HFFc6 (cell line): ENCODE measurements around the gene LGALS4. TPM values are rescaled to one million over a fixed set of nuclear protein-coding genes. Genes with fewer than 3 reads are reported as not detected.
A peak's percentile ranks its signal among the peaks of the same experiment; 100 is the strongest.
"Not testable (repeated sequence)": the region's sequence is repeated elsewhere in the genome, so short reads cannot be mapped to it uniquely, and the experiment has no call there.

ENCODE experiments used
- DNase-seq: peaks from one replicate; pipeline ENCODE4 v3.0.0-alpha.2; 2018
- H3K27ac Mint-ChIP-seq: 2 replicates; pipeline ENCODE4 v1.8.0; 2020; ENCODE audit warnings: mild to moderate bottlenecking, mixed read lengths
- H3K27me3 Mint-ChIP-seq: 2 replicates; pipeline ENCODE4 v1.8.0; 2021; ENCODE audit warnings: mild to moderate bottlenecking, moderate library complexity, mixed read lengths; ENCODE audit not compliant: insufficient read depth
- H3K36me3 Mint-ChIP-seq: 2 replicates; pipeline ENCODE4 v1.8.0; 2021; ENCODE audit warnings: low read depth, mixed read lengths
- H3K4me1 Mint-ChIP-seq: 2 replicates; pipeline ENCODE4 v1.8.0; 2020; ENCODE audit warnings: low read depth, mixed read lengths
- H3K4me3 Mint-ChIP-seq: 2 replicates; pipeline ENCODE4 v1.8.0; 2020; ENCODE audit warnings: mild to moderate bottlenecking, moderate library complexity, mixed read lengths
- H3K9me3 Mint-ChIP-seq: 2 replicates; pipeline ENCODE4 v1.8.0; 2020; ENCODE audit warnings: mild to moderate bottlenecking, mixed read lengths
- long read RNA-seq: library from polyadenylated mRNA; unstranded; transcript quantifications from one replicate; pipeline ENCODE4 v2.0.0, GENCODE V29; 2019
- total RNA-seq, 6 experiments: library from RNA; stranded (reverse); fragmentation: NEBNext Ultra II Directional; extraction: Animal tissue kit (Norgen Biotek cat#: 25700); gene quantifications; 2 replicates in 1 of 6; 3 replicates in 5 of 6; pipeline ENCODE4 v1.2.3, GENCODE V29; 2021
- TF ChIP-seq, protein P1 (sequence below): fragments of 200-600 bp; sonication (generic); IDR thresholded peaks from 2 replicates; pipeline ENCODE4 v1.5.0; 2021; ENCODE audit warnings: antibody characterized with exemption, mild to moderate bottlenecking

Gene LGALS4, protein sequence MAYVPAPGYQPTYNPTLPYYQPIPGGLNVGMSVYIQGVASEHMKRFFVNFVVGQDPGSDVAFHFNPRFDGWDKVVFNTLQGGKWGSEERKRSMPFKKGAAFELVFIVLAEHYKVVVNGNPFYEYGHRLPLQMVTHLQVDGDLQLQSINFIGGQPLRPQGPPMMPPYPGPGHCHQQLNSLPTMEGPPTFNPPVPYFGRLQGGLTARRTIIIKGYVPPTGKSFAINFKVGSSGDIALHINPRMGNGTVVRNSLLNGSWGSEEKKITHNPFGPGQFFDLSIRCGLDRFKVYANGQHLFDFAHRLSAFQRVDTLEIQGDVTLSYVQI
- under 1 TPM in 1 of 6 experiments, not detected in 5; 0.43 TPM for total RNA-seq
- long read RNA-seq = 0 reads

DNA sequence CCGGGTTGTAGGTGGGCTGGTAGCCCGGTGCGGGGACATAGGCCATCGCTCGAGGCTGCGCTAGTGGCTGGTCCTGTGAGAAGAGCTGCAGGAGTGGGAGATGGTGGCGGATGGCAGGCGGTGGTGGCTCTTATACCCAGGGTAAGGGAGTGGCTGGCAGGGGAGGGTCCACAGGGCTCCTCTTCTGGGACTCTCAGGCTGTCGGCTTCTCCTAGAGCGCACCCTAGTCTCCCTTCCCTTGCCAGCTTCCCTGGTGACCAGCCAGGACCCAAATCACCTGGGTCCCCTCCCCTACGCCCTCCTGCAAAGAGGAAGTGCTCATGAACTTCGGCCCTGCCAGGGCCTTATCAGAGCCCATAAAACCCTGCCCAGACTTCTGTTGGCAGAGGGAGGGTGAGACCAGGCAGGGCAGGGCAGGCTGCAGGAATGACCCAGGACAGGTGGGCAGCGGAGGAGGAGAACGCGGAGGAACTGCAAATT lies at the start of gene LGALS4:
Gene LGALS4 (minus strand): TSS at position 105 of the 480 bp plus-strand sequence. CDS start 59 bp downstream, at position 46.
- H3K27me3 Mint-ChIP-seq = peaks cover 1% of the 10 kb centered on the region
- H3K27ac Mint-ChIP-seq = no peak within 1 kb of the TSS
- TF ChIP-seq, protein P1, sequence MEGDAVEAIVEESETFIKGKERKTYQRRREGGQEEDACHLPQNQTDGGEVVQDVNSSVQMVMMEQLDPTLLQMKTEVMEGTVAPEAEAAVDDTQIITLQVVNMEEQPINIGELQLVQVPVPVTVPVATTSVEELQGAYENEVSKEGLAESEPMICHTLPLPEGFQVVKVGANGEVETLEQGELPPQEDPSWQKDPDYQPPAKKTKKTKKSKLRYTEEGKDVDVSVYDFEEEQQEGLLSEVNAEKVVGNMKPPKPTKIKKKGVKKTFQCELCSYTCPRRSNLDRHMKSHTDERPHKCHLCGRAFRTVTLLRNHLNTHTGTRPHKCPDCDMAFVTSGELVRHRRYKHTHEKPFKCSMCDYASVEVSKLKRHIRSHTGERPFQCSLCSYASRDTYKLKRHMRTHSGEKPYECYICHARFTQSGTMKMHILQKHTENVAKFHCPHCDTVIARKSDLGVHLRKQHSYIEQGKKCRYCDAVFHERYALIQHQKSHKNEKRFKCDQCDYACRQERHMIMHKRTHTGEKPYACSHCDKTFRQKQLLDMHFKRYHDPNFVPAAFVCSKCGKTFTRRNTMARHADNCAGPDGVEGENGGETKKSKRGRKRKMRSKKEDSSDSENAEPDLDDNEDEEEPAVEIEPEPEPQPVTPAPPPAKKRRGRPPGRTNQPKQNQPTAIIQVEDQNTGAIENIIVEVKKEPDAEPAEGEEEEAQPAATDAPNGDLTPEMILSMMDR = no peak

GRCh38 chr19:38861368-38861767 lies 48.6 kb upstream of the LGALS4 start:
- Mint-ChIP-seq H3K4me3 (no peak overlapping the region), H3K27ac (no peak overlapping the region), H3K36me3 (no peaks in the 10 kb centered on the region), H3K27me3 (no peaks in the 10 kb centered on the region; the same call in 1 of the 2 replicates), H3K9me3 (peaks cover 5% of the 10 kb centered on the region; the same call in 1 of the 2 replicates), H3K4me1 (no peaks in the 10 kb centered on the region)
- TF ChIP-seq, protein P1 = no peak
- DNase-seq = no peak

More for the DNA sequence above, at the start of gene LGALS4:
- Mint-ChIP-seq H3K4me1 (no peaks in the 10 kb centered on the region), H3K4me3 (no peak within 1 kb of the TSS), H3K36me3 (no peaks in the 10 kb centered on the region), H3K9me3 (no peaks in the 10 kb centered on the region)
- no peak for DNase-seq

DNA sequence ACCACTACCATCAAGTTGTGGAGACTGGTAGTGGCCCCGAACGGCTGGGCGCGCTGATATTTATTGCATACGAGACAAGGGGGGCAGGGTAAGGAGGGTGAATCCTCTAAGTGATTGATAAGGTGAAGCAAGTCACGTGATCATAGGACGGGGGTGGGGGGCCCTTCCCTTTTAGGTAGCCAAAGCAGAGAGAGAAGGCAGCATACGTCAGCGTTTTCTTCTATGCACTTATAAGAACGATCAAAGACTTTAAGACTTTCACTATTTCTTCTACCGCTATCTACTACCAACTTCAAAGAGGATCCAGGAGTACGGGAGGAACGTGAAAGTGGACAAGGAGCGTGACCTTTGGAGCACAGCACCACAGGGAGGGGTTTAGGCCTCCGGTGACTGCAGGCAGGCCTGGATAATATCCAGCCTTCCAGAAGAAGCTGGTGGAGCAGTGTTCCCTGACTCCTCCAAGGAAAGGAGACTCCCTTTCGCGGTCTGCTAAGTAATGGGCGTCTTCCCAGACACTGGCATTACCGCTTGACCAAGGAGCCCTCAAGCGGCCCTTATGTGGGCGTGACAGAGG lies 47.0 kb upstream of the LGALS4 start:
- H3K4me1 Mint-ChIP-seq, H3K27ac Mint-ChIP-seq, H3K4me3 Mint-ChIP-seq, H3K9me3 Mint-ChIP-seq, DNase-seq, H3K27me3 Mint-ChIP-seq, H3K36me3 Mint-ChIP-seq: not testable (repeated sequence)

- no peaks in the 10 kb centered on the region for H3K27me3 Mint-ChIP-seq
- peaks cover 5% of the 10 kb centered on the region; the same call in 1 of the 2 replicates for H3K9me3 Mint-ChIP-seq
- H3K36me3 Mint-ChIP-seq = no peaks in the 10 kb centered on the region
- no peak overlapping the region for H3K27ac Mint-ChIP-seq
- TF ChIP-seq, protein P1 = no peak
- DNase-seq = no peak
- peaks cover 7% of the 10 kb centered on the region for H3K4me1 Mint-ChIP-seq
- no peak overlapping the region for H3K4me3 Mint-ChIP-seq
These were observed 44.1 kb upstream of the LGALS4 start for GRCh38 chr19:38856813-38857212.

DNA sequence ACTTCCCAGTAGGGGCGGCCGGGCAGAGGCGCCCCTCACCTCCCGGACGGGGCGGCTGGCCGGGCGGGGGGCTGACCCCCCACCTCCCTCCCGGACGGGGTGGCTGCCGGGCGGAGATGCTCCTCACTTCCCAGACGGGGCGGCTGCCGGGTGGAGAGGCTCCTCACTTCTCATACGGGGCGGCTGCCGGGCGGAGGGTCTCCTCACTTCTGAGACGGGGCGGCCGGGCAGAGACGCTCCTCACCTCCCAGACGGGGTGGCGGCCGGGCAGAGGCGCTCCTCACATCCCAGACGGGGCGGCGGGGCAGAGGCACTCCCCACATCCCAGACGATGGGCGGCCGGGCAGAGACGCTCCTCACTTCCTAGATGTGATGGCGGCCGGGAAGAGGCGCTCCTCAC lies 43.0 kb upstream of the LGALS4 start:
- not testable (repeated sequence) for H3K4me3 Mint-ChIP-seq, H3K27ac Mint-ChIP-seq, H3K36me3 Mint-ChIP-seq, H3K27me3 Mint-ChIP-seq, DNase-seq, H3K9me3 Mint-ChIP-seq
- H3K4me1 Mint-ChIP-seq = peaks cover 18% of the 10 kb centered on the region

GRCh38 chr19:38854961-38855360 lies 42.2 kb upstream of the LGALS4 start:
- H3K27me3 Mint-ChIP-seq, DNase-seq, H3K27ac Mint-ChIP-seq, H3K4me3 Mint-ChIP-seq, H3K9me3 Mint-ChIP-seq, H3K36me3 Mint-ChIP-seq: not testable (repeated sequence)
- peaks cover 21% of the 10 kb centered on the region for H3K4me1 Mint-ChIP-seq

DNA sequence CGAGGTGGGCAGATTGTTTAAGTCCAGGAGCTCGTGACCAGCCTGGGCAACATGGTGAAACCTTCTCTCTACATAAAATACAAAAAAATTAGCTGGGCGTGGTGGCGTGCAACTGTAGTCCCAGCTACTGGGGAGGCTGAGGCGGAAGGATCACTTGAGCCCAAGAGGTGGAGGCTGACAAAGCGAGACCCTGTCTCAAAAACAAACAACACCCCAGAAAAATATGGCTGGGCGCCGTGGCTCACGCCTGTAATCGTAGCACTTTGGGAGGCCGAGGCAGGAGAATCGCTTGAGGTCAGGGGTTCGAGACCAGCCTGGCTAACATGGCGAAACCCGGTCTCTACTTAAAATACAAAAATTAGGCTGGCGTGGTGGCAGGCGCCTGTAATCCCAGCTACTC lies 40.5 kb upstream of the LGALS4 start:
- Mint-ChIP-seq H3K27me3 (peaks cover 5% of the 10 kb centered on the region), H3K36me3 (peaks cover 9% of the 10 kb centered on the region), H3K9me3 (peaks cover 5% of the 10 kb centered on the region; the same call in 1 of the 2 replicates), H3K4me3 (peak overlapping the region; percentile 94), H3K4me1 (peaks cover 29% of the 10 kb centered on the region), H3K27ac (peak overlapping the region; percentile 99)
- no peak for DNase-seq
- TF ChIP-seq, protein P1 = no peak
